Large intestine (tissue), 3 donors: ENCODE results near the gene ZCCHC14. TPM values are rescaled to one million over a fixed set of nuclear protein-coding genes. Genes with fewer than 3 reads are reported as not detected.

Experiments used
- DNase-seq, 2 donors: peaks; one replicate each; pipeline versions ENCODE4 v3.0.0 to v3.0.0-alpha.2; 2013
- H3K27ac ChIP-seq: one replicate; pipeline ENCODE4 v1.5.1; 2013; ENCODE audit warnings: low read length
- H3K27me3 ChIP-seq: 2 replicates; pipeline ENCODE4 v1.6.1; 2013; ENCODE audit warnings: low read length; ENCODE audit not compliant: control insufficient read depth, insufficient read depth
- H3K36me3 ChIP-seq: 2 replicates; pipeline ENCODE4 v1.6.1; 2013; ENCODE audit warnings: low read length; ENCODE audit not compliant: control insufficient read depth, insufficient read depth
- H3K4me1 ChIP-seq: one replicate; pipeline ENCODE4 v1.6.1; 2013; ENCODE audit warnings: low read length; ENCODE audit not compliant: control insufficient read depth, insufficient read depth
- H3K4me3 ChIP-seq: one replicate; pipeline ENCODE4 v1.5.1; 2013; ENCODE audit warnings: low read length
- H3K9me3 ChIP-seq: one replicate; pipeline ENCODE4 v1.6.1; 2013; ENCODE audit warnings: mild to moderate bottlenecking, low read depth, low read length, moderate library complexity; ENCODE audit not compliant: control insufficient read depth
- WGBS: methylation state at CpG from one replicate; pipeline ENCODE4 v1.1.5; 2013; ENCODE audit warnings: low lambda C conversion rate; ENCODE audit not compliant: insufficient coverage; 5-methylcytosine and 5-hydroxymethylcytosine counted together
- polyA plus RNA-seq: library from polyadenylated mRNA; unstranded; fragments of 120-200 nt; gene quantifications from one replicate; pipeline ENCODE4 v1.2.1, GENCODE V29; 2013

ZCCHC14 gene
- polyA plus RNA-seq, 1 donor: 40.9 TPM

GRCh38 chr16:87409153-87409552 is 83.7 kb downstream of the ZCCHC14 start:
- DNase-seq: no peak
- WGBS: 100% methylated on average over 2 of the region's 13 CpGs
- Histone ChIP-seq H3K9me3 (no peaks in the 10 kb centered on the region), H3K36me3 (peaks cover 84% of the 10 kb centered on the region), H3K27me3 (no peaks in the 10 kb centered on the region), H3K4me3 (no peak overlapping the region), H3K4me1 (no peaks in the 10 kb centered on the region), H3K27ac (no peak overlapping the region)

- H3K36me3 ChIP-seq: peaks cover 83% of the 10 kb centered on the region
- WGBS: 89% methylated on average over 1 of the region's 26 CpGs
- no peaks in the 10 kb centered on the region for H3K4me1 ChIP-seq
- H3K27ac ChIP-seq: no peak overlapping the region
- no peak for DNase-seq
- no peaks in the 10 kb centered on the region for H3K27me3 ChIP-seq
- no peak overlapping the region for H3K4me3 ChIP-seq
- H3K9me3 ChIP-seq: no peaks in the 10 kb centered on the region
These were observed 85.2 kb downstream of the ZCCHC14 start for GRCh38 chr16:87407511-87408112.

GRCh38 chr16:87406495-87407088 is 86.2 kb downstream of the ZCCHC14 start:
- H3K27ac ChIP-seq: no peak overlapping the region
- H3K4me1 ChIP-seq: no peaks in the 10 kb centered on the region
- H3K9me3 ChIP-seq: no peaks in the 10 kb centered on the region
- DNase-seq: no peak
- peaks cover 75% of the 10 kb centered on the region for H3K36me3 ChIP-seq
- WGBS: no CpG with 5 or more reads among the region's 14 CpGs
- H3K27me3 ChIP-seq: no peaks in the 10 kb centered on the region
- H3K4me3 ChIP-seq: no peak overlapping the region

GRCh38 chr16:87404764-87405625 is 87.8 kb downstream of the ZCCHC14 start:
- Histone ChIP-seq H3K27ac (no peak overlapping the region), H3K4me1 (no peaks in the 10 kb centered on the region), H3K4me3 (no peak overlapping the region), H3K36me3 (peaks cover 65% of the 10 kb centered on the region), H3K27me3 (no peaks in the 10 kb centered on the region), H3K9me3 (no peaks in the 10 kb centered on the region)
- DNase-seq: no peak
- no CpG with 5 or more reads among the region's 19 CpGs for WGBS

GRCh38 chr16:87395181-87395842 is 97.5 kb downstream of the ZCCHC14 start:
- no peak overlapping the region for H3K27ac ChIP-seq
- DNase-seq: no peak
- no peaks in the 10 kb centered on the region for H3K27me3 ChIP-seq
- H3K4me1 ChIP-seq: peaks cover 15% of the 10 kb centered on the region
- no peaks in the 10 kb centered on the region for H3K9me3 ChIP-seq
- H3K36me3 ChIP-seq: peaks cover 15% of the 10 kb centered on the region
- WGBS: 100% methylated on average over 1 of the region's 7 CpGs
- H3K4me3 ChIP-seq: no peak overlapping the region

- Histone ChIP-seq H3K27me3 (no peaks in the 10 kb centered on the region), H3K27ac (no peak overlapping the region), H3K4me3 (no peak overlapping the region), H3K9me3 (no peaks in the 10 kb centered on the region), H3K4me1 (peaks cover 18% of the 10 kb centered on the region), H3K36me3 (peaks cover 6% of the 10 kb centered on the region)
- DNase-seq: no peak
- WGBS: no CpG with 5 or more reads among the region's 6 CpGs
These were observed 99.2 kb downstream of the ZCCHC14 start for GRCh38 chr16:87393680-87394055.

- Histone ChIP-seq H3K4me1 (peaks cover 20% of the 10 kb centered on the region), H3K36me3 (peaks cover 2% of the 10 kb centered on the region), H3K27ac (peak overlapping the region; percentile 60), H3K4me3 (peak overlapping the region; percentile 66), H3K9me3 (no peaks in the 10 kb centered on the region), H3K27me3 (no peaks in the 10 kb centered on the region)
- WGBS: no CpG with 5 or more reads among the region's 53 CpGs
- peak in 1 of 2 donors; percentile 65 for DNase-seq
These were observed 99.8 kb downstream of the ZCCHC14 start for GRCh38 chr16:87392821-87393679.

GRCh38 chr16:87391950-87392820 is 100.6 kb downstream of the ZCCHC14 start, which contains the start of gene MAP1LC3B:
Gene MAP1LC3B, plus strand, starts transcription at chr16:87392336. Its CDS starts 92 bp downstream, at chr16:87392428.
- Histone ChIP-seq H3K4me1 (peaks cover 26% of the 10 kb centered on the region), H3K36me3 (peaks cover 2% of the 10 kb centered on the region), H3K27ac (peak within 1 kb of the TSS; percentile 93), H3K4me3 (peak within 1 kb of the TSS; percentile 73), H3K9me3 (no peaks in the 10 kb centered on the region), H3K27me3 (no peaks in the 10 kb centered on the region)
- peak; percentile 98 for DNase-seq
- WGBS: no CpG with 5 or more reads among the region's 113 CpGs

GRCh38 chr16:87391324-87391949 is 101.4 kb downstream of the ZCCHC14 start:
- peaks cover 2% of the 10 kb centered on the region for H3K36me3 ChIP-seq
- H3K9me3 ChIP-seq: no peaks in the 10 kb centered on the region
- H3K4me1 ChIP-seq: peaks cover 31% of the 10 kb centered on the region
- peak overlapping the region; percentile 73 for H3K4me3 ChIP-seq
- DNase-seq: peak in 1 of 2 donors; percentile 80
- WGBS: no CpG with 5 or more reads among the region's 44 CpGs
- peak overlapping the region; percentile 93 for H3K27ac ChIP-seq
- H3K27me3 ChIP-seq: no peaks in the 10 kb centered on the region
